Ecto neural progenitor cell (in vitro differentiated cells): ENCODE measurements around the gene MAPK10.
"Not testable (repeated sequence)": the region's sequence is repeated elsewhere in the genome, so short reads cannot be mapped to it uniquely, and the experiment has no call there.

Experiments used
- DNase-seq: peaks from one replicate; pipeline ENCODE4 v3.0.0-alpha.2; 2018; ENCODE audit warnings: low spot score

MAPK10 gene

GRCh38 chr4:86184216-86184900, 175.5 kb downstream of the MAPK10 start:
- DNase-seq, result no peak

GRCh38 chr4:86181585-86181984, 178.3 kb downstream of the MAPK10 start:
- no peak for DNase-seq

GRCh38 chr4:86178211-86178610, 181.6 kb downstream of the MAPK10 start:
- no peak for DNase-seq

- no peak for DNase-seq
Measured at GRCh38 chr4:86174506-86174905, 185.3 kb downstream of the MAPK10 start.

- not testable (repeated sequence) for DNase-seq
Measured at GRCh38 chr4:86168335-86168734, 191.5 kb downstream of the MAPK10 start.

GRCh38 chr4:86160426-86160825, 199.4 kb downstream of the MAPK10 start:
- DNase-seq, result no peak

- DNase-seq, result no peak
Measured at GRCh38 chr4:86159216-86159615, 200.6 kb downstream of the MAPK10 start.

- no peak for DNase-seq
Measured at GRCh38 chr4:86156531-86156930, 203.3 kb downstream of the MAPK10 start.

GRCh38 chr4:86155766-86156165, 204.1 kb downstream of the MAPK10 start:
- DNase-seq, result no peak

- no peak for DNase-seq
Measured at GRCh38 chr4:86152454-86152853, 207.4 kb downstream of the MAPK10 start.

- DNase-seq, result no peak
Measured at GRCh38 chr4:86151196-86151595, 208.7 kb downstream of the MAPK10 start.

- no peak for DNase-seq
Measured at GRCh38 chr4:86141161-86141560, 218.7 kb downstream of the MAPK10 start.

- DNase-seq, result no peak
Measured at GRCh38 chr4:86132468-86132867, 227.4 kb downstream of the MAPK10 start.

- DNase-seq, result no peak
Measured at GRCh38 chr4:86131456-86131855, 228.4 kb downstream of the MAPK10 start.

- DNase-seq, result no peak
Measured at GRCh38 chr4:86130160-86130933, 229.5 kb downstream of the MAPK10 start.

- no peak for DNase-seq
Measured at GRCh38 chr4:86129546-86129945, 230.3 kb downstream of the MAPK10 start.

GRCh38 chr4:86122404-86122803, 237.4 kb downstream of the MAPK10 start:
- no peak for DNase-seq

GRCh38 chr4:86118711-86119110, 241.1 kb downstream of the MAPK10 start:
- no peak for DNase-seq

- DNase-seq, result no peak
Measured at GRCh38 chr4:86117705-86118302, 242.0 kb downstream of the MAPK10 start.

- no peak for DNase-seq
Measured at GRCh38 chr4:86114563-86114962, 245.3 kb downstream of the MAPK10 start.

- DNase-seq, result no peak
Measured at GRCh38 chr4:86108834-86109233, 251.0 kb downstream of the MAPK10 start.

- DNase-seq, result no peak
Measured at GRCh38 chr4:86108137-86108536, 251.7 kb downstream of the MAPK10 start.

- no peak for DNase-seq
Measured at GRCh38 chr4:86107112-86107511, 252.7 kb downstream of the MAPK10 start.
